BLaER1 (cell line): Measurements from ENCODE around the gene DEPDC1.
"Not testable (repeated sequence)": the region's sequence is repeated elsewhere in the genome, so short reads cannot be mapped to it uniquely, and the experiment has no call there.

ENCODE experiments used
- H3K27ac ChIP-seq: shearing (Covaris generic); formaldehyde crosslinking; 2 replicates; pipeline ENCODE4 v1.8.1; 2022
- H3K27me3 ChIP-seq: shearing (Covaris generic); formaldehyde crosslinking; 2 replicates; pipeline ENCODE4 v1.8.1; 2022
- H3K36me3 ChIP-seq: shearing (Covaris generic); formaldehyde crosslinking; 2 replicates; pipeline ENCODE4 v1.8.1; 2022
- H3K4me1 ChIP-seq: shearing (Covaris generic); formaldehyde crosslinking; 2 replicates; pipeline ENCODE4 v1.8.1; 2022
- H3K4me2 ChIP-seq: shearing (Covaris generic); formaldehyde crosslinking; 2 replicates; pipeline ENCODE4 v1.8.1; 2022
- H3K4me3 ChIP-seq: shearing (Covaris generic); formaldehyde crosslinking; 2 replicates; pipeline ENCODE4 v1.8.1; 2022
- H3K9ac ChIP-seq: shearing (Covaris generic); formaldehyde crosslinking; 2 replicates; pipeline ENCODE4 v1.8.1; 2022
- H3K9me3 ChIP-seq: shearing (Covaris generic); formaldehyde crosslinking; 2 replicates; pipeline ENCODE4 v1.8.1; 2022
- H4K20me1 ChIP-seq: shearing (Covaris generic); formaldehyde crosslinking; 2 replicates; pipeline ENCODE4 v1.8.1; 2022
- Cebpa-rat ChIP-seq: shearing (Covaris generic); IDR thresholded peaks from 2 replicates; pipeline ENCODE4 v1.8.1; 2022

The DEPDC1 gene

DNA sequence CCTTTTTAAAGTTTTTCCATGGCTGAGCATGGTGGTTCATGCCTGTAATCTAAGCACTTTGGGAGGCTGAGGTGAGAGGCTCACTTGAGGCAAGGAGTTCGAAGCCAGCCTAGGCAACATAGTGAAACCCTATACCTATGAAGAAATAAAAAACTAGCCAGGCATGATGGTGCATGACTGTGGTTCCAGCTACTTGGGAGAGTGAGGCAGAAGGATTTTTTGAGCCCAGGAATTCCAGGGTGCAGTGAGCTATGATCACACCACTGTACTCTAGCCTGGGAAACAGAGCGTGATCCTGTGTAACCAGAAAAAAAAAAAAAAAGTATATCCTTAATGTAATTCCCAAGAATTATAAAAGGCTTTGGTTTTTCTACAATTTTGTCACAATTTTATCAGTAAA, 17.4 kb downstream of the DEPDC1 start:
- Histone ChIP-seq H3K4me1 (no peaks in the 10 kb centered on the region), H3K4me2 (no peak overlapping the region), H3K36me3 (peaks cover 71% of the 10 kb centered on the region), H3K27me3 (no peaks in the 10 kb centered on the region), H3K9ac (no peak overlapping the region), H3K27ac (no peak overlapping the region), H3K4me3 (no peak overlapping the region), H4K20me1 (no peaks in the 10 kb centered on the region), H3K9me3 (no peaks in the 10 kb centered on the region)
- no peak for TF ChIP-seq Cebpa-rat

DNA sequence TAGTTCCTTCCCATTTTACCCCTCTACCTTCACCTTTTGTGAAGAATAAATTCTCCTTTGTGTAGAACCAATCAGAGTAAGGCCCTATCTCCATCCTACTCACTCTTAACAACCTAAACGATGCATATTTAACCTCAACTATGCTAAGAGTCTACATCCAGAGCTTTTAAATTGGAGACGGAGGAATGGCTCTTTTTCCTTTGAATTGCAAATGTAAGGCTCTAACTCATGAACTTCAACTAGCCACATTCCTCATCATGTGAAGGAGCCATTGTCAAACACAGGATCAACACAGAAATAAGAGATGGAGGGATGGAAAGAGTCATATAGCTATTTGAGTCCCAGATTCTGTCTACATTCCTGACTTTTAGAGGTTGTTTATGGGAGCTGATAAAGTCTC, 18.2 kb downstream of the DEPDC1 start:
- Histone ChIP-seq H3K9me3 (no peaks in the 10 kb centered on the region), H3K27ac (no peak overlapping the region), H3K36me3 (peaks cover 69% of the 10 kb centered on the region), H3K9ac (no peak overlapping the region), H4K20me1 (no peaks in the 10 kb centered on the region), H3K4me1 (no peaks in the 10 kb centered on the region), H3K4me2 (no peak overlapping the region), H3K4me3 (no peak overlapping the region), H3K27me3 (no peaks in the 10 kb centered on the region)
- no peak for TF ChIP-seq Cebpa-rat

DNA sequence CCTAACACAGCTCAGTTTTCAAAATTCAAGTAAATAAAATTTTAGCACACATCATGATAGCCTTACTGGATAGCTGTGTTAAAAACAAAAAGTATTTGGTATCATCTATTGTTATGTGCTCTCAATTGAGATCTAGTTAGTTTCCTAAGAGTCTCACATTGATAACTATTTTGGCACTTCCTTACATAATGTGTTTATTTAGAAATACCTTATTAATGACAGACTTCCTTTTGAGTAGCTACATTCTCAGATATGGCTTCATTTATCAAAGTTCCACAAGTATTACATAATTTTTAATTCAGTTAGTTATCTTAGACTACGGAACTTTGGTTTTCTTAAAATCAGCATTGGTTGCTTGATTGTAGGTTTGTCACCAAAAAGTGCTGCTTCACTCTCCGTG, 20.3 kb downstream of the DEPDC1 start:
- not testable (repeated sequence) for H3K9me3 ChIP-seq, H3K4me1 ChIP-seq, H3K4me2 ChIP-seq, H4K20me1 ChIP-seq, H3K4me3 ChIP-seq, H3K27ac ChIP-seq, H3K27me3 ChIP-seq, H3K9ac ChIP-seq
- peaks cover 55% of the 10 kb centered on the region for H3K36me3 ChIP-seq

DNA sequence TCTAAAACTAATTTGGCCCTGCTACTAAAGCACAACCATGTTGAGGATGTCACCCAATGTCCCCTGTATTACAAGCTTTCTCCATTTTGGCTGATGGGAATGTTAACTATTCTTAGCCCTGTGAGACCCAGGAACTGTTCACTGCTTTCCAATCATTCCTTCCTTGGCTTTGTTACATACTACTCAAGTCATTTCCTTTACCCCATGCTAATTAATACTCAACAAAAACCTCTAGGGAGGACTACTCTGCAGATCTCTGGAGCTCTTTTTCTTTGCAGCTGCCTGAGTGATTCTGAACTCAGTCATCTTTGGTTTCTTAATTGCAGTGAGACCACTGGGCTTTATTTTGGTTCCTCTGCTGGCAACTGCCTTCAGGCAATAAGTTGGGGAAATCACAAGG, 23.8 kb downstream of the DEPDC1 start:
- Histone ChIP-seq H3K4me3 (no peak overlapping the region), H3K4me1 (no peaks in the 10 kb centered on the region)

DNA sequence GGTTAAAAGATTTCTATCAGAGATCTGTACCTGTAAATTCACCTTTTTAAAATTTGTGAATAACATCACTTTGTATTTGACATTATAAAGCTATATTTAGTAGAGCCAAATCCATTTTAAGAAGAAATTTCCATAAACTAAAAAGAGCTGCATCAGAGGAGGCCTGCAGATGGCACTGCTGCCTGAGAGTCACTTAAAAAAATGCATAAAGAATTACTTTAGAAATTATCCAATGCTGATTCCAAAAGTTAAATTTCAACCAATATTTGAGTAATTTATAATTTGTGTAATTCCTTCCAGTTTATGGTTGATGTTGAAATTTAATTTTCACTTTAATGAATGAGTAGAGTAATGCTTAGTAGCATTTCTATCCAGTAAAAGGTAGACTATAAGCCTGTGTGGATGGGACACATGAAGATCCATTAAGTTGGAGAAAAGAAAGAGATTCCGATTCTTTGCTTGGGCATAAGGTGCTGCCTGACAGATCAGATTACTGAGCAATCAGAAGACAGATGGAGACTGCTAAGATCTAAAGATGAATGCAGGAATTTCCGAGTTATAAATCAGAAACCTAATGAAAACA, 26.4 kb downstream of the DEPDC1 start:
- Histone ChIP-seq H3K27me3 (no peaks in the 10 kb centered on the region), H3K27ac (no peak overlapping the region), H3K36me3 (peaks cover 14% of the 10 kb centered on the region), H3K9me3 (no peaks in the 10 kb centered on the region), H3K4me2 (no peak overlapping the region), H3K4me3 (no peak overlapping the region), H4K20me1 (no peaks in the 10 kb centered on the region), H3K9ac (no peak overlapping the region), H3K4me1 (no peaks in the 10 kb centered on the region)
- TF ChIP-seq Cebpa-rat = no peak

More for the DNA sequence above, 23.8 kb downstream of the DEPDC1 start:
- Histone ChIP-seq H3K9me3 (no peaks in the 10 kb centered on the region), H3K27me3 (no peaks in the 10 kb centered on the region), H3K36me3 (peaks cover 26% of the 10 kb centered on the region), H3K4me2 (no peak overlapping the region), H4K20me1 (no peaks in the 10 kb centered on the region), H3K27ac (no peak overlapping the region), H3K9ac (no peak overlapping the region)
- no peak for TF ChIP-seq Cebpa-rat

DNA sequence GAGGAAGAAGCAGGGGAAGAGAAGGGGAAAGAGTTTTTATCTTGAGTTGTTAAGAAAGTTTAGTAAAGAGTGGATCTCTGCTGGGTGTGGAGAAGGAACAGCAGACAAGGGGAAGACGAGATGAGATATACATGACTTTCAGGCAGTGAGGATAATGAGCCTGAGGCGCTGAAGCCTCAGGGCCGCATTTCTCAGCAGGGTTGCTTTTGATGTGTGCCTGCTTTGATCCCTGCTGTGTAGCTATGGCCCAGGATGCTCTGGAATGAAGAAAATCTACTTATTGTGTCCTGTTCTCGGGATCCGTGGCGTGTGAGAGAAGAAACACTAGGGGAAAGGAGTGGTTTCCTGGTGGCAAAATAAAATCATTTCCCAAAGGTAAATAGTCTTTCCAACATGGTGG, 32.0 kb downstream of the DEPDC1 start:
- H3K9ac ChIP-seq = no peak overlapping the region
- no peaks in the 10 kb centered on the region for H4K20me1 ChIP-seq
- H3K27me3 ChIP-seq = no peaks in the 10 kb centered on the region
- no peaks in the 10 kb centered on the region for H3K36me3 ChIP-seq
- TF ChIP-seq Cebpa-rat = no peak
- H3K9me3 ChIP-seq = no peaks in the 10 kb centered on the region
- no peaks in the 10 kb centered on the region for H3K4me1 ChIP-seq
- H3K4me3 ChIP-seq = no peak overlapping the region
- H3K4me2 ChIP-seq = no peak overlapping the region
- no peak overlapping the region for H3K27ac ChIP-seq

DNA sequence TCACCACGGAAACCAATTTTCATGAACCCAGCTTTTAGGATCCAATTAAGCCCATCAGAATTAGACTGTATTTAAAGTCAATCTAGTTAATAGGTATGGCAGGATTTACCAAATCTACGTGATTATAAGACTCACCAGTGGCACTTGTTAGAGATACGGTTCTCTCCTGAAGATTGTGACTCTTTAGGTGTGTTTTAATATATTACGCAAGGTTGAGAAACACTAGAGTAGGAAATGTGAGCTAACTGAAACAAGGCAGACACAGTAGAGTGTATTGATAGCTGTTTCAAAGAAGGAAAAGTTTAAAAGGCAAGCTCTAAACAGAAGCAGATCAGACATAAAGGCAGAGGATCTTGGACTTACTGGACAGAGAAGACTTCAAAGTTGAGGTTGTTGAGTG, 35.9 kb downstream of the DEPDC1 start:
- no peak overlapping the region for H3K9ac ChIP-seq
- no peaks in the 10 kb centered on the region for H3K9me3 ChIP-seq
- no peaks in the 10 kb centered on the region for H3K36me3 ChIP-seq
- H3K27ac ChIP-seq = no peak overlapping the region
- H3K27me3 ChIP-seq = no peaks in the 10 kb centered on the region
- no peaks in the 10 kb centered on the region for H3K4me1 ChIP-seq
- no peak overlapping the region for H3K4me3 ChIP-seq
- no peaks in the 10 kb centered on the region for H4K20me1 ChIP-seq
- no peak for TF ChIP-seq Cebpa-rat
- no peak overlapping the region for H3K4me2 ChIP-seq

DNA sequence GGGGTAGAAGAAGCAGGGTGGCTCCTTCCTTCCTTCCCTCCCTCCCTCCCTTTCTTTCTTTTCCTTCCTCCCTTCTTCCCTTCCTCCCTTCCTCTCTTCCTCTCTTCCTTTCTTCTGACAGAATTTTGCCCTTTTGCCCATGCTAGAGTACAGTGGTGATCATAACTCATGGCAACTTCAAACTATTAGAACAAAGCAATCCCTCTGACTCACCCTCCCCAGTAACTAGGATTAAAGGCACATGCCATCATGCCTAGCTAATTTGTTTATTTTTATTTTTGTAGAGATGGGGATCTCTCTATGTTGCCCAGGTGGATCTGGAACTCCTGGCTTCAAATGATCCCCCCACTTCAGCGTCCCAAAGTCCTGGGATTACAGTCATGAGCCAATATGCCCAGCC, 37.1 kb downstream of the DEPDC1 start:
- TF ChIP-seq Cebpa-rat = no peak
- H3K4me1 ChIP-seq = no peaks in the 10 kb centered on the region

DNA sequence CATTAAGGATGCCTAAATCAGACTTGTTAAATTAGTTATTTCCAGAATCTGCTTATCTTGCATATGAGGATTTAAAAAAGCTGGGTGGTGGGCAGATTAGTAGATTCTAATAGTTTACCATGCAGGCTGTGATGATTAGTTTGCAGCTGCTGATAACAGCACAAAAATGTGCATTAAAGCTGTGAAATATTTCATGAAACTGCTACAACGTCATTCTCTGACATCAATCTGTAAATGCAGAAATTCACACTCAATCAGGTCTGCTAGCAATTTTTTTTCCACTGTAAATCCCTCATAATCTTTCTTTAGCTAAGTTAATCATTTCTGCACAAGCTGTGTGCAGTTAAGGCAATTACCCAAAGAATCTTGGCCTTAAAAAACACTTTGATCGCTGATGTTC, 37.8 kb downstream of the DEPDC1 start:
- Histone ChIP-seq H4K20me1 (no peaks in the 10 kb centered on the region), H3K9me3 (no peaks in the 10 kb centered on the region), H3K27me3 (no peaks in the 10 kb centered on the region), H3K4me1 (no peaks in the 10 kb centered on the region), H3K27ac (no peak overlapping the region), H3K36me3 (no peaks in the 10 kb centered on the region), H3K9ac (no peak overlapping the region), H3K4me2 (no peak overlapping the region), H3K4me3 (no peak overlapping the region)
- TF ChIP-seq Cebpa-rat = no peak

More for the DNA sequence above, 37.1 kb downstream of the DEPDC1 start:
- Histone ChIP-seq H4K20me1 (no peaks in the 10 kb centered on the region), H3K9ac (no peak overlapping the region), H3K9me3 (no peaks in the 10 kb centered on the region), H3K4me2 (no peak overlapping the region), H3K27ac (no peak overlapping the region), H3K36me3 (no peaks in the 10 kb centered on the region), H3K27me3 (no peaks in the 10 kb centered on the region), H3K4me3 (no peak overlapping the region)

DNA sequence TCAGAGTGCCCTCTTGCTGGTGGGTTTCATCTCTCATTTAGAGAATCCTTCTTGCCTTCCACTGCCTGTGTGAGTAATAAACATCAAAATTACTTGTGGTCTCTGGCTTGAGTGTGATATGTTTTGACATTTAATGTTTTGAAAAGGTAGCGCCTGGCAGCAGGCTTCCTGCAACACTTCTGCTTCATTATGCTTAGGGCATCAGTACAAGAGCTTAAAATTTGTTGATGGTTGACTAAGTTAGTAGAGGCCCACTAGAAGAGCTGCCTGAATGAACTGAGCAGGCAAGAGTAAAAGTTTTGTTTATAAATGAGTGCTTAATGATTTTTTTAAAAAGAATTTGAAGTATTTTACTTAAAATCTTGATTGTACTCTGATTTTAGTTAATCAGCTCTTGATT, 40.7 kb downstream of the DEPDC1 start:
- Histone ChIP-seq H3K4me3 (no peak overlapping the region), H3K4me1 (no peaks in the 10 kb centered on the region), H3K9me3 (no peaks in the 10 kb centered on the region), H3K9ac (no peak overlapping the region), H3K27me3 (no peaks in the 10 kb centered on the region), H3K4me2 (no peak overlapping the region), H3K27ac (no peak overlapping the region), H3K36me3 (no peaks in the 10 kb centered on the region), H4K20me1 (no peaks in the 10 kb centered on the region)
- no peak for TF ChIP-seq Cebpa-rat

DNA sequence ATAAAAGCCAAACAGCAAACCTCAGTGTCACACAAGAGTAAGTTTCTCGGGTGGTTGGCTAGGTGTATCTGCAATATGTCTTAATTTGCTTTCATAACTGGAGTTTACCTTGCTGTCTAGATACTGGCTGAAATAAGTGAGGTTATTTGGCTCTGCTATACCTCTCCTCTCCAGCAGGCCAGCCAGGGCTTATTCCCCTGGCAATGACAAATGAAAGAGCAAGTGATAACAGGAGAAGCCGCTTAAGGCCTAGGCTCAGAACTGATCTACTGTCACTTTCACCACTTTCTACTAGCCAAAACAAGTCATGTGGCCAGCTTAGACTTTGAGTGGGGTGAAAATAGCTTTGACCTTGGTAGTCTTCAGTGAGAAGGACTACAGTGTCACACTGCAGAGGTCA, 42.3 kb downstream of the DEPDC1 start:
- H3K4me2 ChIP-seq = no peak overlapping the region
- H3K36me3 ChIP-seq = no peaks in the 10 kb centered on the region
- H3K4me1 ChIP-seq = no peaks in the 10 kb centered on the region
- H3K27me3 ChIP-seq = no peaks in the 10 kb centered on the region
- no peak overlapping the region for H3K9ac ChIP-seq
- no peak overlapping the region for H3K27ac ChIP-seq
- TF ChIP-seq Cebpa-rat = no peak
- no peaks in the 10 kb centered on the region for H3K9me3 ChIP-seq
- H3K4me3 ChIP-seq = no peak overlapping the region
- H4K20me1 ChIP-seq = no peaks in the 10 kb centered on the region
